Dendritic cell treated with granulocyte-macrophage colony-stimulating factor and Interleukin-4, amounts not matched to agents 40 ng/mL and 50 ng/mL, for 4 days (primary cell): ENCODE measurements around the gene CASR.
"Not testable (repeated sequence)": the region's sequence is repeated elsewhere in the genome, so short reads cannot be mapped to it uniquely, and the experiment has no call there.

ENCODE experiments used
- H3K27ac Mint-ChIP-seq: one replicate; pipeline ENCODE4 v1.8.0; 2022; ENCODE audit warnings: mild to moderate bottlenecking, mixed read lengths
- H3K27me3 Mint-ChIP-seq: one replicate; pipeline ENCODE4 v1.8.0; 2022; ENCODE audit warnings: mild to moderate bottlenecking, mixed read lengths
- H3K36me3 Mint-ChIP-seq: one replicate; pipeline ENCODE4 v1.8.0; 2022; ENCODE audit warnings: low read depth, mixed read lengths
- H3K4me1 Mint-ChIP-seq: one replicate; pipeline ENCODE4 v1.8.0; 2022; ENCODE audit warnings: low read depth, mixed read lengths
- H3K4me3 Mint-ChIP-seq: one replicate; pipeline ENCODE4 v1.8.0; 2022; ENCODE audit warnings: mild to moderate bottlenecking, moderate library complexity, mixed read lengths
- H3K9me3 Mint-ChIP-seq: one replicate; pipeline ENCODE4 v1.8.0; 2022; ENCODE audit warnings: mixed read lengths
- intact Hi-C: fragments of 100-400 bp; cut with micrococcal nuclease; formaldehyde crosslinking; loops from one replicate; pipeline ENCODE4 v1.15.0; 2022

The CASR gene

GRCh38 chr3:122183521-122183892, at the start of gene CASR:
Gene CASR (plus strand): TSS chr3:122183668. CDS start chr3:122254190, 70,522 bp downstream.
- Mint-ChIP-seq H3K4me3 (peak within 1 kb of the TSS; percentile 77), H3K27me3 (peaks cover 74% of the 10 kb centered on the region), H3K9me3 (no peaks in the 10 kb centered on the region), H3K36me3 (no peaks in the 10 kb centered on the region), H3K27ac (peak within 1 kb of the TSS; percentile 79), H3K4me1 (peaks cover 26% of the 10 kb centered on the region)
- intact Hi-C loops = no loop called here

- no peak overlapping the region for H3K4me3 Mint-ChIP-seq
Measured at GRCh38 chr3:122146466-122146865, 37.0 kb upstream of the CASR start.

GRCh38 chr3:122148941-122149627, 34.4 kb upstream of the CASR start:
- H3K36me3 Mint-ChIP-seq = peaks cover 9% of the 10 kb centered on the region
- H3K9me3 Mint-ChIP-seq = peaks cover 23% of the 10 kb centered on the region
- H3K4me3 Mint-ChIP-seq = no peak overlapping the region
- intact Hi-C loops = no loop called here
- no peak overlapping the region for H3K27ac Mint-ChIP-seq
- H3K4me1 Mint-ChIP-seq = peaks cover 6% of the 10 kb centered on the region
- no peaks in the 10 kb centered on the region for H3K27me3 Mint-ChIP-seq

More at GRCh38 chr3:122146466-122146865, 37.0 kb upstream of the CASR start:
- no peak overlapping the region for H3K27ac Mint-ChIP-seq
- H3K4me1 Mint-ChIP-seq = peaks cover 6% of the 10 kb centered on the region
- H3K27me3 Mint-ChIP-seq = no peaks in the 10 kb centered on the region
- no peaks in the 10 kb centered on the region for H3K36me3 Mint-ChIP-seq
- intact Hi-C loops = no loop called here
- peaks cover 17% of the 10 kb centered on the region for H3K9me3 Mint-ChIP-seq

GRCh38 chr3:122151480-122151879, 32.0 kb upstream of the CASR start:
- Mint-ChIP-seq H3K36me3 (peaks cover 22% of the 10 kb centered on the region), H3K27ac (no peak overlapping the region), H3K27me3 (no peaks in the 10 kb centered on the region)

GRCh38 chr3:122164983-122165382, 18.5 kb upstream of the CASR start:
- H3K4me3 Mint-ChIP-seq, H3K4me1 Mint-ChIP-seq, intact Hi-C loops, H3K27ac Mint-ChIP-seq, H3K27me3 Mint-ChIP-seq, H3K36me3 Mint-ChIP-seq: not testable (repeated sequence)
- H3K9me3 Mint-ChIP-seq = peaks cover 36% of the 10 kb centered on the region

More at GRCh38 chr3:122151480-122151879, 32.0 kb upstream of the CASR start:
- intact Hi-C loops = no loop called here
- Mint-ChIP-seq H3K4me3 (no peak overlapping the region), H3K4me1 (peaks cover 3% of the 10 kb centered on the region), H3K9me3 (peaks cover 47% of the 10 kb centered on the region)

- no peak overlapping the region for H3K4me3 Mint-ChIP-seq
- H3K27me3 Mint-ChIP-seq = no peaks in the 10 kb centered on the region
- no peaks in the 10 kb centered on the region for H3K4me1 Mint-ChIP-seq
- intact Hi-C loops = no loop called here
- H3K9me3 Mint-ChIP-seq = peaks cover 28% of the 10 kb centered on the region
- no peak overlapping the region for H3K27ac Mint-ChIP-seq
- no peaks in the 10 kb centered on the region for H3K36me3 Mint-ChIP-seq
Measured at GRCh38 chr3:122167630-122168029, 15.8 kb upstream of the CASR start.

GRCh38 chr3:122168044-122168443, 15.4 kb upstream of the CASR start:
- Mint-ChIP-seq H3K27me3 (no peaks in the 10 kb centered on the region), H3K36me3 (no peaks in the 10 kb centered on the region), H3K9me3 (peaks cover 28% of the 10 kb centered on the region), H3K27ac (no peak overlapping the region), H3K4me3 (no peak overlapping the region), H3K4me1 (no peaks in the 10 kb centered on the region)
- intact Hi-C loops = no loop called here

GRCh38 chr3:122169911-122170310, 13.6 kb upstream of the CASR start:
- Mint-ChIP-seq H3K27ac (no peak overlapping the region), H3K36me3 (no peaks in the 10 kb centered on the region), H3K27me3 (no peaks in the 10 kb centered on the region), H3K4me1 (no peaks in the 10 kb centered on the region), H3K4me3 (no peak overlapping the region), H3K9me3 (peaks cover 36% of the 10 kb centered on the region)
- intact Hi-C loops = no loop called here

- H3K27ac Mint-ChIP-seq, H3K4me3 Mint-ChIP-seq, H3K36me3 Mint-ChIP-seq, H3K27me3 Mint-ChIP-seq, H3K4me1 Mint-ChIP-seq, intact Hi-C loops: not testable (repeated sequence)
- peaks cover 36% of the 10 kb centered on the region for H3K9me3 Mint-ChIP-seq
Measured at GRCh38 chr3:122171361-122171760, 12.1 kb upstream of the CASR start.

GRCh38 chr3:122178711-122179110, 4.8 kb upstream of the CASR start:
- intact Hi-C loops = no loop called here
- H3K27me3 Mint-ChIP-seq = peaks cover 43% of the 10 kb centered on the region

GRCh38 chr3:122183893-122184590, 574 bp downstream of the CASR start:
- H3K9me3 Mint-ChIP-seq = no peaks in the 10 kb centered on the region
- H3K27ac Mint-ChIP-seq = peak overlapping the region; percentile 79

More at GRCh38 chr3:122178711-122179110, 4.8 kb upstream of the CASR start:
- Mint-ChIP-seq H3K36me3 (no peaks in the 10 kb centered on the region), H3K9me3 (peaks cover 7% of the 10 kb centered on the region), H3K4me3 (no peak overlapping the region), H3K27ac (no peak overlapping the region), H3K4me1 (peaks cover 5% of the 10 kb centered on the region)

GRCh38 chr3:122184591-122184929, 1.1 kb downstream of the CASR start:
- H3K9me3 Mint-ChIP-seq = no peaks in the 10 kb centered on the region
- H3K4me3 Mint-ChIP-seq = peak overlapping the region; percentile 77
- no peak overlapping the region for H3K27ac Mint-ChIP-seq
- H3K4me1 Mint-ChIP-seq = peaks cover 29% of the 10 kb centered on the region
- intact Hi-C loops = no loop called here
- peaks cover 72% of the 10 kb centered on the region for H3K27me3 Mint-ChIP-seq
- H3K36me3 Mint-ChIP-seq = no peaks in the 10 kb centered on the region

More at GRCh38 chr3:122183893-122184590, 574 bp downstream of the CASR start:
- peaks cover 29% of the 10 kb centered on the region for H3K4me1 Mint-ChIP-seq
- peaks cover 76% of the 10 kb centered on the region for H3K27me3 Mint-ChIP-seq
- H3K36me3 Mint-ChIP-seq = no peaks in the 10 kb centered on the region
- peak overlapping the region; percentile 77 for H3K4me3 Mint-ChIP-seq
- intact Hi-C loops = no loop called here

- H3K36me3 Mint-ChIP-seq = no peaks in the 10 kb centered on the region
- H3K9me3 Mint-ChIP-seq = no peaks in the 10 kb centered on the region
- intact Hi-C loops = no loop called here
- no peak overlapping the region for H3K27ac Mint-ChIP-seq
- peaks cover 29% of the 10 kb centered on the region for H3K4me1 Mint-ChIP-seq
- no peak overlapping the region for H3K4me3 Mint-ChIP-seq
- H3K27me3 Mint-ChIP-seq = peaks cover 59% of the 10 kb centered on the region
Measured at GRCh38 chr3:122186372-122186771, 2.9 kb downstream of the CASR start.

GRCh38 chr3:122188737-122189136, 5.3 kb downstream of the CASR start:
- intact Hi-C loops = no loop called here
- Mint-ChIP-seq H3K36me3 (no peaks in the 10 kb centered on the region), H3K9me3 (no peaks in the 10 kb centered on the region), H3K27ac (no peak overlapping the region), H3K4me1 (peaks cover 24% of the 10 kb centered on the region), H3K4me3 (no peak overlapping the region), H3K27me3 (peaks cover 37% of the 10 kb centered on the region)
